ENCODE results near the gene RD3L. TPM values are rescaled to one million over a fixed set of nuclear protein-coding genes. Genes with fewer than 3 reads are reported as not detected.

The RD3L gene
- total RNA-seq, 3 donors from 2014 or later: not detected

DNA sequence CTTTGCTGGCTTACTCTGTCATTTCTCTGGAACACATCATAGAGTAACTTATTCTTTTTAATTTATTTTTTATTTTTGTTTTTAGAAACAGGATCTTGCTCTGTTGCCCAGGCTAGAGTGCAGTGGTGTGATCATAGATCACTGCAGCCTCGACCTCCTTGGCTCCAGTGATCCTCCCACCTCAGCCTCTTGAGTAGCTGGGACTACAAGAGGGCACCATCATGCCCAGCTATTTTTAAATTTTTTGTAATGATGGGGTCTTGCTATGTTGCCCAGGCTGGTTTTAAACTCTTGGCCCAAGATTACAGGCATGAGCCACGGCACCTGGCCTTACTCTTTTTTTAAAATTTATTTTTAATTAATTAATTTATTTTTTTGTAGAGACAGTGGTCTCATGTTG lies 32.2 kb upstream of the RD3L start:
- H3K4me3 ChIP-seq: no peak overlapping the region
- ATAC-seq (no peak), DNase-seq (no peak)
- no peaks in the 10 kb centered on the region for H3K9me3 ChIP-seq
- TF ChIP-seq, protein P1, sequence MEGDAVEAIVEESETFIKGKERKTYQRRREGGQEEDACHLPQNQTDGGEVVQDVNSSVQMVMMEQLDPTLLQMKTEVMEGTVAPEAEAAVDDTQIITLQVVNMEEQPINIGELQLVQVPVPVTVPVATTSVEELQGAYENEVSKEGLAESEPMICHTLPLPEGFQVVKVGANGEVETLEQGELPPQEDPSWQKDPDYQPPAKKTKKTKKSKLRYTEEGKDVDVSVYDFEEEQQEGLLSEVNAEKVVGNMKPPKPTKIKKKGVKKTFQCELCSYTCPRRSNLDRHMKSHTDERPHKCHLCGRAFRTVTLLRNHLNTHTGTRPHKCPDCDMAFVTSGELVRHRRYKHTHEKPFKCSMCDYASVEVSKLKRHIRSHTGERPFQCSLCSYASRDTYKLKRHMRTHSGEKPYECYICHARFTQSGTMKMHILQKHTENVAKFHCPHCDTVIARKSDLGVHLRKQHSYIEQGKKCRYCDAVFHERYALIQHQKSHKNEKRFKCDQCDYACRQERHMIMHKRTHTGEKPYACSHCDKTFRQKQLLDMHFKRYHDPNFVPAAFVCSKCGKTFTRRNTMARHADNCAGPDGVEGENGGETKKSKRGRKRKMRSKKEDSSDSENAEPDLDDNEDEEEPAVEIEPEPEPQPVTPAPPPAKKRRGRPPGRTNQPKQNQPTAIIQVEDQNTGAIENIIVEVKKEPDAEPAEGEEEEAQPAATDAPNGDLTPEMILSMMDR (IDR thresholded peaks at IDR 0.05): no peak
- intact Hi-C loops (cut with DNase I, micrococcal nuclease): no loop called here
- no peaks in the 10 kb centered on the region for H3K36me3 ChIP-seq (ENCODE audit: low read depth)
- no peaks in the 10 kb centered on the region for H3K4me1 ChIP-seq (ENCODE audit: low read depth)

DNA sequence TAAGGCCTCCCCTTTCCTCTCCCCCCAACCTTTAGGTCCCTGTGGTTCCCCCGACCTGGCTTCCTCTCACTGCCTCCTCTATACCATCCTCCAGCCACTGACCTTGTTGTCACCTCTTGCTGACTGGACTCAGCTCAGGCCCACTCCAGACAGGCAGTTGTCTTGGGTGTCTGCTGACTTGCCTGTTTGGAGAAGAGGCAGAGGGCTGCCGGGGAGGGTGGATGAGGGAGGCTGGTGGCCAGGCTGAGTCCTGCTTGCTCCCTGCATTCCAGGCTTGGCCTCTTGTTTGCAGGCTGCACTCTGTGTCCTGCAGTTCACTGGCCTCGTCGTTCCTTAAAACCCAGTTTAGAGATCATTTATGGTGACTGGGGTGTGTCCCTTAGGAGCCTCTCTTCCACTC lies 31.0 kb upstream of the RD3L start:
- TF ChIP-seq, protein P1 (IDR thresholded peaks at IDR 0.05): no peak
- DNase-seq (no peak), ATAC-seq (no peak)
- Histone ChIP-seq H3K4me1 (ENCODE audit: low read depth) (no peaks in the 10 kb centered on the region), H3K4me3 (no peak overlapping the region), H3K36me3 (ENCODE audit: low read depth) (no peaks in the 10 kb centered on the region), H3K9me3 (no peaks in the 10 kb centered on the region)
- intact Hi-C loops (cut with DNase I, micrococcal nuclease): no loop called here

DNA sequence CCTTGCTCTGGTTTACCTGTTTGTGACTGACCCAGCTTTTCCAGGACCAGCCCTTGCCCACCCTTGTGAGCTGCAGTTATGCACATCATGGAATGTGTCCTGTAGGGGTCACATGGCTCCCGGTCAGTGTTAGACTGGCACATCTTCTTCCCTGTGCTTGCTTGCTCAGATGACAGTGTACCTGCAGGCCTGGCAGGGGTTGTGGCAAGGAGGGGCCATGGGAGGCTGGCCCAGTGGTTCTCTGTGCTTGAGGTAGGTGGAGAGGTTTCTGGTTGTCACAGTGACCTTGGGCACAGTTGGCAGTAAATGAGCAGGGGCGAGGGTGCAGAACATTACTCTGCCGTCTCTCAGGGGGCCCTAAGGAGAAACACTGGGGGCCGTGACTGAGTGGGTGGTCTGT lies 27.6 kb upstream of the RD3L start:
- intact Hi-C loops (cut with DNase I, micrococcal nuclease): no loop called here
- Histone ChIP-seq H3K4me1 (ENCODE audit: low read depth) (no peaks in the 10 kb centered on the region), H3K9me3 (no peaks in the 10 kb centered on the region), H3K36me3 (ENCODE audit: low read depth) (no peaks in the 10 kb centered on the region), H3K4me3 (no peak overlapping the region)
- ATAC-seq (no peak), DNase-seq (no peak)
- TF ChIP-seq, protein P1 (IDR thresholded peaks at IDR 0.05): no peak

DNA sequence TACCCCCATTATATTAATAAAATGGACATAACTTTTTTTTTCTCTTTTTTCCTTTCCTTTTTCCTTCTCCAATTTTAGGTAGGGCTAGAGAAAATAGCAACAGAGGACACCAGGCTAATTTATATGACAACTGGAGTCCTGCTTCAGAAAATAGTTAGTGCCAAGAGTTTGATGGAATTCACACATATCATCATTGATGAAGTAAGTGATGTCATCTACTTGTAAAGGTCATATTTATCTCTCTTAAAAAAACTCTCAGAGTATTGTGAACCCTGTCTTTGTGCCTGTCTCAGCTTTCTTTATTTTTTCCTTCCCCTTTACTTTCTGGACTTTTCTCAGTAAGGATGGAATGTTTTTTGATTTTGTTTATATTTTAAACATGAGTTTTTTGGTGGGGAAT lies 24.3 kb upstream of the RD3L start:
- no peaks in the 10 kb centered on the region for H3K36me3 ChIP-seq (ENCODE audit: low read depth)
- DNase-seq: no peak
- no peaks in the 10 kb centered on the region for H3K9me3 ChIP-seq
- intact Hi-C loops (cut with DNase I, micrococcal nuclease): no loop called here
- H3K4me1 ChIP-seq (ENCODE audit: low read depth): no peaks in the 10 kb centered on the region
- no peak for ATAC-seq
- TF ChIP-seq, protein P1 (IDR thresholded peaks at IDR 0.05): no peak
- no peak overlapping the region for H3K4me3 ChIP-seq

DNA sequence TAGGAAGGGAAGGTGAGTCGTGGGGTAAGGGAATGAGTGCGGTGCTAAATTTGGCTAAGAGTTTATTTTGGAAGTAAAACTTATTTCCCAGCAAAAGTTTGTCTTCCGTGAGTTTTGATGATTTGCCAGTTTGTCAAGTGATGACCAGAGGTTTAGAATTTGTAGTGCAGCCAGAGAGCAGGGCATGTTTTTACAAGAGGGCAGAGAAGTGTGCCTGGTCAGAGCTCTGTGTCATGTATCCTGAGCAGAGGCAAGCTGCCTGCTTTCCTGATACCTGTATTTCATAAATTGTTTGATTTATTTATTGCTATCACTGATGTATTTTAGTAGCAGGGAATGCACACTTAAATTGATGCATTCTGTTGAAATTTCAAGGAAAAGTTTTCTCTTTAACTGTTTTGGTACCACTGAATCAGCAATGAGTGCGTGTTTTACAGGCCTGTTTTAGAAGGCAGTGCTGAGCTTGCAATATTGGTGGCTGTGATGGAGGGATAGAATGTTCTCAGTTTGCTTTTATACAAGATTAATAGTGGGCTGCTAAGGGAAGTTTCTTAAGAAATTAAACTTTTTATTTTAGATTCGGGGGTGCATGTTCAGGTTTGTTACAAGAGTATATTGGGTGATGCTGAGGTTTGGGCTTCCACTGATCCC lies 19.7 kb upstream of the RD3L start:
- TF ChIP-seq, protein P1 (IDR thresholded peaks at IDR 0.05): no peak
- DNase-seq (no peak), ATAC-seq (no peak)
- Histone ChIP-seq H3K4me1 (ENCODE audit: low read depth) (no peaks in the 10 kb centered on the region), H3K4me3 (no peak overlapping the region), H3K9me3 (no peaks in the 10 kb centered on the region), H3K36me3 (ENCODE audit: low read depth) (no peaks in the 10 kb centered on the region)
- intact Hi-C loops (cut with DNase I, micrococcal nuclease): no loop called here

Data from mucosa of descending colon (tissue), 3 donors.